ENCODE data around the gene WFS1. TPM values are rescaled to one million over a fixed set of nuclear protein-coding genes. Genes with fewer than 3 reads are reported as not detected.

WFS1 gene
- total and polyA plus RNA-seq, 2 experiments from 2014 or later, result 36.1 to 43.1 TPM

DNA sequence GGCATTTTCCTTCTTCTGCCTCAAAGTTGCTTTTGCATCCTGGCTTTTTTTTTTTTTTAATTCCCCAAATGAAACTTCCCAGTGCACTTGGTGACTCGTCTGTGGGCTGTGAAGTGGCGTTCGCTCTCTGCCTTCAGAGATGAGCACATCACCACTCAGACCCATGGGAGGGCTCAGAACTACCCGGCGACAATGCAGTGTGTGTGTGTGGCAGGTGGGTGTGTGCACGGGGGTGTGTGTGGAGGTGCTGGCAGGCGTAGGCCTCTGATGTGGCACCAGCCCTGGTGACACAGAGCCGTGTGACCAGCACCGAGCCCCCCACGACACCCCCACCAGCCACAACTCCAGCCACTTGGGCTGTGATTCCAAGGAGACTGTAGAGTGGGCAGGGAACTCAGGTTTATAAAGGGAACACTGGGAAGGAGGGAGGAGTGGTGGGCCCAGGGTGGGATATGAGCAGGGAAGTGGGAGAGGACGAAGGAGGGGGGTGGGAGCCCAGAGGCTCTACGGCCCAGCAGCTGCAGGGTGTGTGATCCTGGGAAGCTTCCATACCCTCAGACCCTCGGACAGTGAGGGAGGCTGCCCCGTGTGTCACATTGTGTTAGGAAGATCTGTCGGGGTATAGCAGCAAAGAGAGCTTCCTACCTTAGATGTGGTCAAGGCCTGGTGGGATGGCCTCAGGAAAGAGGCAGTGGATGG, 6.0 kb upstream of the WFS1 start:
- no peaks in the 10 kb centered on the region for H3K9me3 ChIP-seq (ENCODE audit: low read depth)
- no peak overlapping the region for H3K4me3 ChIP-seq
- no peaks in the 10 kb centered on the region for H3K4me1 ChIP-seq (ENCODE audit: insufficient read depth)
- H3K27ac ChIP-seq, result no peak overlapping the region
- DNase-seq (ENCODE audit: low spot score), result no peak
- no peaks in the 10 kb centered on the region for H3K79me2 ChIP-seq
- TF ChIP-seq EZH2 (IDR thresholded peaks at IDR 0.05; ENCODE audit: borderline replicate concordance) (no peak), EZH2phosphoT487 (IDR thresholded peaks at IDR 0.05; ENCODE audit: low read depth, severe bottlenecking, unreplicated experiment) (no peak)
- TF ChIP-seq, protein P1, sequence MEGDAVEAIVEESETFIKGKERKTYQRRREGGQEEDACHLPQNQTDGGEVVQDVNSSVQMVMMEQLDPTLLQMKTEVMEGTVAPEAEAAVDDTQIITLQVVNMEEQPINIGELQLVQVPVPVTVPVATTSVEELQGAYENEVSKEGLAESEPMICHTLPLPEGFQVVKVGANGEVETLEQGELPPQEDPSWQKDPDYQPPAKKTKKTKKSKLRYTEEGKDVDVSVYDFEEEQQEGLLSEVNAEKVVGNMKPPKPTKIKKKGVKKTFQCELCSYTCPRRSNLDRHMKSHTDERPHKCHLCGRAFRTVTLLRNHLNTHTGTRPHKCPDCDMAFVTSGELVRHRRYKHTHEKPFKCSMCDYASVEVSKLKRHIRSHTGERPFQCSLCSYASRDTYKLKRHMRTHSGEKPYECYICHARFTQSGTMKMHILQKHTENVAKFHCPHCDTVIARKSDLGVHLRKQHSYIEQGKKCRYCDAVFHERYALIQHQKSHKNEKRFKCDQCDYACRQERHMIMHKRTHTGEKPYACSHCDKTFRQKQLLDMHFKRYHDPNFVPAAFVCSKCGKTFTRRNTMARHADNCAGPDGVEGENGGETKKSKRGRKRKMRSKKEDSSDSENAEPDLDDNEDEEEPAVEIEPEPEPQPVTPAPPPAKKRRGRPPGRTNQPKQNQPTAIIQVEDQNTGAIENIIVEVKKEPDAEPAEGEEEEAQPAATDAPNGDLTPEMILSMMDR (IDR thresholded peaks at IDR 0.05; ENCODE audit: poor library complexity), result no peak
- H3K27me3 ChIP-seq, result no peaks in the 10 kb centered on the region
- WGBS (ENCODE audit: low lambda C conversion rate, missing lambda C conversion rate), result 86% methylated on average over 13 of the region's 15 CpGs
- no peak overlapping the region for H3K4me2 ChIP-seq
- no peaks in the 10 kb centered on the region for H4K20me1 ChIP-seq (ENCODE audit: insufficient read depth, poor library complexity, severe bottlenecking)
- H2AFZ ChIP-seq, result no peak overlapping the region
- H3K36me3 ChIP-seq (replicated peaks; ENCODE audit: insufficient read depth, low read depth), result no peaks in the 10 kb centered on the region
- H3K9me2 ChIP-seq (replicated peaks; ENCODE audit: insufficient read depth), result no peaks in the 10 kb centered on the region

DNA sequence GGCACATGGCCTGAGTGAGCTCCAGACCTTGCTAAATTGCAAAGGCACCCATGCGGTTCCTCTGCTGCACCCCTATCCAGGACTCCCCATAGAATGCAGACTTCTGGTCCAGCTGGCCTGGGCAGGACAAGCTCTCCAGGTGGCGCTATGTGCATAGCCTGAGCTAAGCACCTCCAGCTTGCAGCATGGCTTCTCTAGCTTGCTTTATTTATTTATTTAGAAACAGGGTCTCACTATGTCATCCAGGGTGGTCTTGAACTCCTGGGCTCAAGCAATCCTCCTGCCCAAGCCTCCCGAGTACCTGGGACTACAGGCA, 5.5 kb upstream of the WFS1 start:
- H3K4me1 ChIP-seq (ENCODE audit: insufficient read depth), result no peaks in the 10 kb centered on the region
- H3K9me2 ChIP-seq (replicated peaks; ENCODE audit: insufficient read depth), result no peaks in the 10 kb centered on the region
- WGBS (ENCODE audit: low lambda C conversion rate, missing lambda C conversion rate), result 66% methylated on average over 3 of the region's 3 CpGs
- no peaks in the 10 kb centered on the region for H3K27me3 ChIP-seq
- H3K27ac ChIP-seq, result no peak overlapping the region
- H3K79me2 ChIP-seq, result no peaks in the 10 kb centered on the region
- no peak for TF ChIP-seq EZH2phosphoT487 (IDR thresholded peaks at IDR 0.05; ENCODE audit: low read depth, severe bottlenecking, unreplicated experiment)
- TF ChIP-seq, protein P1 (IDR thresholded peaks at IDR 0.05; ENCODE audit: poor library complexity), result peak; percentile 59
- H3K9me3 ChIP-seq (ENCODE audit: low read depth), result no peaks in the 10 kb centered on the region
- DNase-seq (ENCODE audit: low spot score), result peak; percentile 72
- no peak overlapping the region for H2AFZ ChIP-seq
- no peaks in the 10 kb centered on the region for H3K36me3 ChIP-seq (replicated peaks; ENCODE audit: insufficient read depth, low read depth)
- no peak overlapping the region for H3K4me2 ChIP-seq
- H3K4me3 ChIP-seq, result no peak overlapping the region
- no peaks in the 10 kb centered on the region for H4K20me1 ChIP-seq (ENCODE audit: insufficient read depth, poor library complexity, severe bottlenecking)

DNA sequence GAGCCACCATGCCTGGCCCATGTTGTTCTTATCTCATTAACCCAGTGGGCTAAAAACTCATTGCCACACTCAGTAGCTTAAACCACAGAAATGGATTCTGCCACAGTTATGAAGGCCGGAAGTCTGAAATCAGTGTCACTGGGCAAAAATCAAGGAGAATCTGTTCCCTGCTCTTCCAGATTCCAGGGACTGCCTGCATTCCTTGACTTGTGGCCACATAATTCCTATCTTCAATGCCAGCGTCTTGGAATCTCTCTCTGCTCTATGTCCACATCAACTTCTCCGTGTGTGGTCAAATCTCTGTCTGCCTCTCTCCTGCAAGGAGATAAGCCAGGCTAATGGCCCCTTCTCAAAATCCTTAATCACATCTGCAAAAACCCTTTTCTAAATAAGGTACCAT, 4.1 kb upstream of the WFS1 start:
- TF ChIP-seq, protein P1 (IDR thresholded peaks at IDR 0.05; ENCODE audit: poor library complexity), result no peak
- TF ChIP-seq EZH2 (IDR thresholded peaks at IDR 0.05; ENCODE audit: borderline replicate concordance) (no peak), EZH2phosphoT487 (IDR thresholded peaks at IDR 0.05; ENCODE audit: low read depth, severe bottlenecking, unreplicated experiment) (no peak)

More for the DNA sequence above, 4.1 kb upstream of the WFS1 start:
- H3K27me3 ChIP-seq, result no peaks in the 10 kb centered on the region
- H3K4me1 ChIP-seq (ENCODE audit: insufficient read depth), result no peaks in the 10 kb centered on the region
- H3K27ac ChIP-seq, result no peak overlapping the region
- H2AFZ ChIP-seq, result no peak overlapping the region
- H3K36me3 ChIP-seq (replicated peaks; ENCODE audit: insufficient read depth, low read depth), result no peaks in the 10 kb centered on the region
- H3K4me2 ChIP-seq, result no peak overlapping the region
- WGBS (ENCODE audit: low lambda C conversion rate, missing lambda C conversion rate), result 57% methylated on average over 3 of the region's 3 CpGs
- no peaks in the 10 kb centered on the region for H3K9me2 ChIP-seq (replicated peaks; ENCODE audit: insufficient read depth)
- no peaks in the 10 kb centered on the region for H4K20me1 ChIP-seq (ENCODE audit: insufficient read depth, poor library complexity, severe bottlenecking)
- DNase-seq (ENCODE audit: low spot score), result no peak
- H3K79me2 ChIP-seq, result peaks cover 2% of the 10 kb centered on the region
- no peaks in the 10 kb centered on the region for H3K9me3 ChIP-seq (ENCODE audit: low read depth)
- no peak overlapping the region for H3K4me3 ChIP-seq
